Liver (tissue), 9 donors: ENCODE measurements around the gene DBP. TPM values are rescaled to one million over a fixed set of nuclear protein-coding genes. Genes with fewer than 3 reads are reported as not detected.

ENCODE experiments used
- DNase-seq: peaks from one replicate; pipeline ENCODE4 v3.0.0-alpha.2; 2017; ENCODE audit warnings: low spot score
- H3K27ac ChIP-seq, 2 donors: one replicate each; pipeline ENCODE4 v1.7.0; 2013; ENCODE audit warnings: inconsistent platforms in 2 of 2, low read length in 2 of 2, control low read depth in 1 of 2, low read depth in 1 of 2, mild to moderate bottlenecking in 1 of 2
- H3K27me3 ChIP-seq, 4 donors: one replicate each; pipeline versions ENCODE4 v1.6.1 to v1.7.0; 2013; ENCODE audit warnings: low read length in 3 of 4, inconsistent platforms in 1 of 4, mild to moderate bottlenecking in 1 of 4, moderate library complexity in 1 of 4; ENCODE audit not compliant: control insufficient read depth in 4 of 4, insufficient read depth in 4 of 4
- H3K36me3 ChIP-seq, 4 donors: one replicate each; pipeline versions ENCODE4 v1.6.1 to v1.7.0; 2013; ENCODE audit warnings: low read length in 3 of 4, mild to moderate bottlenecking in 3 of 4, low read depth in 1 of 4, moderate library complexity in 1 of 4; ENCODE audit not compliant: control insufficient read depth in 4 of 4, insufficient read depth in 3 of 4
- H3K4me1 ChIP-seq, 4 donors: one replicate each; pipeline versions ENCODE4 v1.6.1 to v1.7.0; 2013; ENCODE audit warnings: low read length in 3 of 4, mild to moderate bottlenecking in 3 of 4, moderate library complexity in 1 of 4; ENCODE audit not compliant: control insufficient read depth in 4 of 4, insufficient read depth in 4 of 4
- H3K4me3 ChIP-seq, 3 donors: one replicate each; pipeline versions ENCODE4 v1.6.1 to v1.7.0; 2013; ENCODE audit warnings: low read length in 3 of 3, control low read depth in 1 of 3, low read depth in 1 of 3, mild to moderate bottlenecking in 1 of 3
- H3K9ac ChIP-seq, 2 donors: one replicate each; pipeline ENCODE4 v1.7.0; 2013; ENCODE audit warnings: low read length in 2 of 2, mild to moderate bottlenecking in 2 of 2, moderate library complexity in 2 of 2, control low read depth in 1 of 2, low read depth in 1 of 2
- H3K9me3 ChIP-seq, 4 donors: one replicate each; pipeline versions ENCODE4 v1.6.1 to v1.7.0; 2013; ENCODE audit warnings: low read length in 3 of 4; ENCODE audit not compliant: control insufficient read depth in 4 of 4
- FOXA1 ChIP-seq: IDR thresholded peaks from 2 replicates; pipeline ENCODE4 v1.6.1; 2016; ENCODE audit warnings: antibody characterized with exemption
- FOXA2 ChIP-seq: IDR thresholded peaks from 2 replicates; pipeline ENCODE4 v1.6.1; 2016; ENCODE audit warnings: antibody characterized with exemption
- JUND ChIP-seq, 2 donors: IDR thresholded peaks; 2 replicates each; pipeline ENCODE4 v1.6.1; 2016; ENCODE audit warnings: antibody characterized with exemption in 2 of 2
- NR2F2 ChIP-seq: IDR thresholded peaks from 2 replicates; pipeline ENCODE4 v1.6.1; 2016; ENCODE audit warnings: antibody characterized with exemption
- RAD21 ChIP-seq, 2 donors: IDR thresholded peaks; 2 replicates each; pipeline ENCODE4 v1.6.1; 2016; ENCODE audit warnings: antibody characterized with exemption in 2 of 2, mild to moderate bottlenecking in 2 of 2
- RXRA ChIP-seq, 2 donors: IDR thresholded peaks; 2 replicates each; pipeline ENCODE4 v1.6.1; 2017 to 2018; ENCODE audit warnings: antibody characterized with exemption in 2 of 2, mild to moderate bottlenecking in 1 of 2
- SP1 ChIP-seq: IDR thresholded peaks from 2 replicates; pipeline ENCODE4 v1.6.1; 2018; ENCODE audit warnings: antibody characterized with exemption, mild to moderate bottlenecking
- TAF1 ChIP-seq: conservative IDR thresholded peaks from 2 replicates; pipeline ENCODE4 v1.6.1; 2016; ENCODE audit warnings: antibody characterized with exemption, mild to moderate bottlenecking
- WGBS: extraction: QIAGEN DNeasy Blood & Tissue Kit; methylation state at CpG from one replicate; pipeline ENCODE4 v1.1.7; 2013; 5-methylcytosine and 5-hydroxymethylcytosine counted together
- polyA plus RNA-seq, 2 donors: library from polyadenylated mRNA; stranded (reverse) in 1 of 2; unstranded in 1 of 2; fragments of 200-250 nt in 1 of 2; fragments of >200 nt in 1 of 2; fragmentation: Nextera tagmentation in 1 of 2; extraction: Ambion mirVana in 1 of 2; gene quantifications; one replicate each; pipeline versions ENCODE4 v1.2.1 to v1.2.3, GENCODE V29; 2013 to 2015
- total RNA-seq, 2 donors: library from RNA; depleted of rRNA; stranded (reverse); fragments of >200 nt; gene quantifications; one replicate each; pipeline ENCODE4 v1.2.3, GENCODE V29; 2014
- TF ChIP-seq, protein P1 (sequence below): IDR thresholded peaks from 2 replicates; pipeline ENCODE4 v1.6.1; 2016; ENCODE audit warnings: antibody characterized with exemption
- TF ChIP-seq, protein P2 (sequence below): IDR thresholded peaks from 2 replicates; pipeline ENCODE4 v1.6.1; 2016; ENCODE audit warnings: antibody characterized with exemption
- TF ChIP-seq, protein P3 (sequence below): IDR thresholded peaks from 2 replicates; pipeline ENCODE4 v1.6.1; 2016; ENCODE audit warnings: antibody characterized with exemption, mild to moderate bottlenecking
- TF ChIP-seq, protein P4 (sequence below): fragments of 150-350 bp; IDR thresholded peaks from 2 replicates; pipeline ENCODE4 v1.5.1; 2017; ENCODE audit warnings: improper control_type of control experiment, low read depth, low read length; ENCODE audit not compliant: missing input control
- TF ChIP-seq, protein P5 (sequence below): IDR thresholded peaks from 2 replicates; pipeline ENCODE4 v1.6.1; 2016; ENCODE audit warnings: antibody characterized with exemption
- donor health status: healthy.
- donor health status: healthy.
- donor health status: healthy.
- donor health status: healthy.
- donor health status: healthy.

The DBP gene
- total and polyA plus RNA-seq, 4 donors, result 1.2 to 4.5 (median 1.8) TPM

DNA sequence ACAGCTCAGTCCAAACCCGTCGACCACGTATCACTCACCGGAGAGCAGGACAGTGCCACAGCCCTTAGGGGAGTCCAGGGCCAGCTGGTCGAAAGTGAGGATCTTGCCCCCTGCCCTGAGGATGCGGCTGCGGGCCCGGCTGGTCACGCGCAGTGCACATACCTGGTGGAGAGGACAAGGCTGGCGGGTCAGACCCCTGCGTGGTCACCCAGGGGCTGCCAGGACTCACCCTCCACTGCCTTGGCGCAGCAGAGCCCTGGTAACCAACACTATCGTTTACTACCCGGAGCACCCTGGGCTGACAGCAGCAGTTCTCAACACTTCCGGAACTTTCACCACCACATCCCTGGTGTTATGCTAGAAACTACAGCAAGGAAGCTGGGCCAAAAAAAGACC lies 21.1 kb downstream of the DBP start (continued):
- TF ChIP-seq JUND (IDR thresholded peaks at IDR 0.05), result no peak
- TF ChIP-seq, protein P1, sequence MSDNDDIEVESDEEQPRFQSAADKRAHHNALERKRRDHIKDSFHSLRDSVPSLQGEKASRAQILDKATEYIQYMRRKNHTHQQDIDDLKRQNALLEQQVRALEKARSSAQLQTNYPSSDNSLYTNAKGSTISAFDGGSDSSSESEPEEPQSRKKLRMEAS, result no peak
- TF ChIP-seq, protein P2, sequence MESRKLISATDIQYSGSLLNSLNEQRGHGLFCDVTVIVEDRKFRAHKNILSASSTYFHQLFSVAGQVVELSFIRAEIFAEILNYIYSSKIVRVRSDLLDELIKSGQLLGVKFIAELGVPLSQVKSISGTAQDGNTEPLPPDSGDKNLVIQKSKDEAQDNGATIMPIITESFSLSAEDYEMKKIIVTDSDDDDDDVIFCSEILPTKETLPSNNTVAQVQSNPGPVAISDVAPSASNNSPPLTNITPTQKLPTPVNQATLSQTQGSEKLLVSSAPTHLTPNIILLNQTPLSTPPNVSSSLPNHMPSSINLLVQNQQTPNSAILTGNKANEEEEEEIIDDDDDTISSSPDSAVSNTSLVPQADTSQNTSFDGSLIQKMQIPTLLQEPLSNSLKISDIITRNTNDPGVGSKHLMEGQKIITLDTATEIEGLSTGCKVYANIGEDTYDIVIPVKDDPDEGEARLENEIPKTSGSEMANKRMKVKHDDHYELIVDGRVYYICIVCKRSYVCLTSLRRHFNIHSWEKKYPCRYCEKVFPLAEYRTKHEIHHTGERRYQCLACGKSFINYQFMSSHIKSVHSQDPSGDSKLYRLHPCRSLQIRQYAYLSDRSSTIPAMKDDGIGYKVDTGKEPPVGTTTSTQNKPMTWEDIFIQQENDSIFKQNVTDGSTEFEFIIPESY, result no peak
- no peak for TF ChIP-seq TAF1

DNA sequence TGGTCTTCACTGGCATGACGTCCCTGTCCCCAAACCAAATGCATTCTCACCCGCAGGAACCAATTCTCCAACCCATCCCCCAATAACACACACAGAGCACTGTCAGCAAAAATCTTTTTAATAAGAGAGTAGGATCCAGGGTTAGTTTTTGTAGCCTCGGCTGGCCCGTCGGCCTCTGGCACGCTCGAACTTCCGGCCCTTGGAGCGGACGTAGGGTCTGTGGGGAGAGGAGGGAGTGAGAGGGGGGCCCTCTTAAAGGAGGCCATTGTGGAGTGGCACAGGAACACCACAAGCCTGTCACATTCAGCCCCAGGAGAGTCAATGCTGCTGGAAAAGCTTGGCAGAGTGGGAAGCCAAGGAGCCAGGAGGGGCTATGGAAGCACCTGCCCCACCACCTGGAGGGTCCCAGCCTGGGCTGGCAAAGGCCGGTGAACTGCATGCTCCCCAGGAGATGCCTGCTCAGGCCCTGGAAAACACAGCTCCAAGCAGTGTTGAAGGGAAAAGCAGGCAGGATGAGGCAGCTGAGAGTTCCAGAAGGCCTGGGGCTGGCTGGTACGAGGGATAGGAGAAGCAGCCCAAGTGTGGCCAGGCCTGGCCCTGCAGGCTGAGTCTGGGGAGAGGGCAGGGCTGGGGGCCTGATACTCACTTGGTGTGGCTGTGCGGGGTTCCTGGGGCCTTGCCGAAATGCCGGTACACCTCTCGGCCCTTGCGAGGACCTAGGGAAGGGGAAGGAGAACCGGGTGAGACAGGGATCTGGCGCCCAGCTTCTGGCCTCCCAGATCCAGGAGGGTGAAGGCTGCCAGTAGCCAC lies 21.7 kb downstream of the DBP start:
- DNase-seq, result no peak
- H3K9me3 ChIP-seq, result no peaks in the 10 kb centered on the region
- 79% methylated on average over 19 of the region's 19 CpGs for WGBS
- H3K27ac ChIP-seq, result no peak overlapping the region
- H3K27me3 ChIP-seq, result no peaks in the 10 kb centered on the region
- no peak overlapping the region for H3K9ac ChIP-seq
- H3K4me3 ChIP-seq, result no peak overlapping the region
- peaks cover 8 to 41% (median 27%) of the 10 kb centered on the region in 4 donors for H3K4me1 ChIP-seq
- H3K36me3 ChIP-seq, result peaks cover 15 to 27% (median 18%) of the 10 kb centered on the region in 4 donors
- TF ChIP-seq SP1 (no peak), FOXA2 (no peak), TAF1 (no peak), NR2F2 (no peak), RAD21 (IDR thresholded peaks at IDR 0.05) (no peak), FOXA1 (no peak), RXRA (IDR thresholded peaks at IDR 0.05) (no peak)
- TF ChIP-seq, protein P3, sequence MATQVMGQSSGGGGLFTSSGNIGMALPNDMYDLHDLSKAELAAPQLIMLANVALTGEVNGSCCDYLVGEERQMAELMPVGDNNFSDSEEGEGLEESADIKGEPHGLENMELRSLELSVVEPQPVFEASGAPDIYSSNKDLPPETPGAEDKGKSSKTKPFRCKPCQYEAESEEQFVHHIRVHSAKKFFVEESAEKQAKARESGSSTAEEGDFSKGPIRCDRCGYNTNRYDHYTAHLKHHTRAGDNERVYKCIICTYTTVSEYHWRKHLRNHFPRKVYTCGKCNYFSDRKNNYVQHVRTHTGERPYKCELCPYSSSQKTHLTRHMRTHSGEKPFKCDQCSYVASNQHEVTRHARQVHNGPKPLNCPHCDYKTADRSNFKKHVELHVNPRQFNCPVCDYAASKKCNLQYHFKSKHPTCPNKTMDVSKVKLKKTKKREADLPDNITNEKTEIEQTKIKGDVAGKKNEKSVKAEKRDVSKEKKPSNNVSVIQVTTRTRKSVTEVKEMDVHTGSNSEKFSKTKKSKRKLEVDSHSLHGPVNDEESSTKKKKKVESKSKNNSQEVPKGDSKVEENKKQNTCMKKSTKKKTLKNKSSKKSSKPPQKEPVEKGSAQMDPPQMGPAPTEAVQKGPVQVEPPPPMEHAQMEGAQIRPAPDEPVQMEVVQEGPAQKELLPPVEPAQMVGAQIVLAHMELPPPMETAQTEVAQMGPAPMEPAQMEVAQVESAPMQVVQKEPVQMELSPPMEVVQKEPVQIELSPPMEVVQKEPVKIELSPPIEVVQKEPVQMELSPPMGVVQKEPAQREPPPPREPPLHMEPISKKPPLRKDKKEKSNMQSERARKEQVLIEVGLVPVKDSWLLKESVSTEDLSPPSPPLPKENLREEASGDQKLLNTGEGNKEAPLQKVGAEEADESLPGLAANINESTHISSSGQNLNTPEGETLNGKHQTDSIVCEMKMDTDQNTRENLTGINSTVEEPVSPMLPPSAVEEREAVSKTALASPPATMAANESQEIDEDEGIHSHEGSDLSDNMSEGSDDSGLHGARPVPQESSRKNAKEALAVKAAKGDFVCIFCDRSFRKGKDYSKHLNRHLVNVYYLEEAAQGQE, result no peak
- TF ChIP-seq, protein P1, result no peak
- TF ChIP-seq, protein P2, result no peak
- TF ChIP-seq, protein P4, sequence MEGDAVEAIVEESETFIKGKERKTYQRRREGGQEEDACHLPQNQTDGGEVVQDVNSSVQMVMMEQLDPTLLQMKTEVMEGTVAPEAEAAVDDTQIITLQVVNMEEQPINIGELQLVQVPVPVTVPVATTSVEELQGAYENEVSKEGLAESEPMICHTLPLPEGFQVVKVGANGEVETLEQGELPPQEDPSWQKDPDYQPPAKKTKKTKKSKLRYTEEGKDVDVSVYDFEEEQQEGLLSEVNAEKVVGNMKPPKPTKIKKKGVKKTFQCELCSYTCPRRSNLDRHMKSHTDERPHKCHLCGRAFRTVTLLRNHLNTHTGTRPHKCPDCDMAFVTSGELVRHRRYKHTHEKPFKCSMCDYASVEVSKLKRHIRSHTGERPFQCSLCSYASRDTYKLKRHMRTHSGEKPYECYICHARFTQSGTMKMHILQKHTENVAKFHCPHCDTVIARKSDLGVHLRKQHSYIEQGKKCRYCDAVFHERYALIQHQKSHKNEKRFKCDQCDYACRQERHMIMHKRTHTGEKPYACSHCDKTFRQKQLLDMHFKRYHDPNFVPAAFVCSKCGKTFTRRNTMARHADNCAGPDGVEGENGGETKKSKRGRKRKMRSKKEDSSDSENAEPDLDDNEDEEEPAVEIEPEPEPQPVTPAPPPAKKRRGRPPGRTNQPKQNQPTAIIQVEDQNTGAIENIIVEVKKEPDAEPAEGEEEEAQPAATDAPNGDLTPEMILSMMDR, result no peak
- TF ChIP-seq, protein P5, sequence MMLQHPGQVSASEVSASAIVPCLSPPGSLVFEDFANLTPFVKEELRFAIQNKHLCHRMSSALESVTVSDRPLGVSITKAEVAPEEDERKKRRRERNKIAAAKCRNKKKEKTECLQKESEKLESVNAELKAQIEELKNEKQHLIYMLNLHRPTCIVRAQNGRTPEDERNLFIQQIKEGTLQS, result no peak
